IPS DF 4.7 (cell line): ENCODE measurements around the gene IL16.

ENCODE experiments used
- DNase-seq: peaks from one replicate; pipeline ENCODE4 v3.0.0-alpha.2; 2013; ENCODE audit warnings: low spot score; ENCODE audit errors: extremely low read depth

The IL16 gene

GRCh38 chr15:81174125-81174791, 22.4 kb upstream of the IL16 start:
- DNase-seq: no peak

GRCh38 chr15:81174792-81175327, 21.8 kb upstream of the IL16 start:
- no peak for DNase-seq

- DNase-seq: no peak
Observed at GRCh38 chr15:81175496-81175895, 21.2 kb upstream of the IL16 start.

- no peak for DNase-seq
Observed at GRCh38 chr15:81176291-81176893, 20.3 kb upstream of the IL16 start.

- no peak for DNase-seq
Observed at GRCh38 chr15:81178365-81178764, 18.3 kb upstream of the IL16 start.

GRCh38 chr15:81181220-81181619, 15.5 kb upstream of the IL16 start:
- no peak for DNase-seq

GRCh38 chr15:81182031-81182755, 14.5 kb upstream of the IL16 start:
- no peak for DNase-seq

- DNase-seq: no peak
Observed at GRCh38 chr15:81182756-81183438, 13.8 kb upstream of the IL16 start.

- no peak for DNase-seq
Observed at GRCh38 chr15:81183439-81183775, 13.3 kb upstream of the IL16 start.

- no peak for DNase-seq
Observed at GRCh38 chr15:81184188-81184587, 12.5 kb upstream of the IL16 start.

GRCh38 chr15:81185631-81186295, 10.9 kb upstream of the IL16 start:
- DNase-seq: no peak

- no peak for DNase-seq
Observed at GRCh38 chr15:81188354-81188753, 8.3 kb upstream of the IL16 start.

GRCh38 chr15:81189583-81190283, 6.9 kb upstream of the IL16 start:
- no peak for DNase-seq

- no peak for DNase-seq
Observed at GRCh38 chr15:81190922-81191507, 5.7 kb upstream of the IL16 start.

GRCh38 chr15:81191701-81192100, 5.0 kb upstream of the IL16 start:
- DNase-seq: no peak

- no peak for DNase-seq
Observed at GRCh38 chr15:81194723-81195122, 2.0 kb upstream of the IL16 start.

- DNase-seq: no peak
Observed at GRCh38 chr15:81195339-81195864, 1.3 kb upstream of the IL16 start.

GRCh38 chr15:81197255-81197630, 564 bp downstream of the IL16 start:
- DNase-seq: no peak

- no peak for DNase-seq
Observed at GRCh38 chr15:81197688-81198281, 1.1 kb downstream of the IL16 start.
